Thyroid gland (tissue), 4 donors: ENCODE results near the gene CDHR2. TPM values are rescaled to one million over a fixed set of nuclear protein-coding genes. Genes with fewer than 3 reads are reported as not detected.

Experiments
- DNase-seq, 2 donors: peaks; one replicate each; pipeline ENCODE4 v3.0.0-alpha.2; 2019
- H3K27ac ChIP-seq, 3 donors: fragments of 200-600 bp; sonication (generic); 1 replicate in 2 of 3; 2 replicates in 1 of 3; pipeline ENCODE4 v1.5.1; 2016 to 2019; ENCODE audit warnings: mild to moderate bottlenecking in 1 of 3, moderate library complexity in 1 of 3
- H3K27me3 ChIP-seq: fragments of 200-600 bp; sonication (generic); one replicate; pipeline ENCODE4 v1.5.1; 2019
- H3K36me3 ChIP-seq, 2 donors: fragments of 200-600 bp; sonication (generic); one replicate each; pipeline ENCODE4 v1.5.1; 2016 to 2019
- H3K4me1 ChIP-seq, 2 donors: fragments of 200-600 bp; sonication (generic); one replicate each; pipeline ENCODE4 v1.5.1; 2017 to 2019
- H3K4me3 ChIP-seq, 3 donors: fragments of 200-600 bp; sonication (generic); replicated peaks in 1 of 3; 1 replicate in 2 of 3; 2 replicates in 1 of 3; pipeline ENCODE4 v1.5.1; 2016; ENCODE audit warnings: mild to moderate bottlenecking in 1 of 3
- H3K9me3 ChIP-seq: fragments of 200-600 bp; sonication (generic); one replicate; pipeline ENCODE4 v1.5.1; 2017
- POLR2A ChIP-seq, 2 donors: fragments of 450-650 bp; IDR thresholded peaks; one replicate each; pipeline ENCODE4 v1.6.1; 2017; ENCODE audit warnings: antibody characterized with exemption in 2 of 2, mild to moderate bottlenecking in 2 of 2, moderate library complexity in 1 of 2
- WGBS, 2 donors: methylation state at CpG; one replicate each; pipeline ENCODE4 v1.1.5; 2017; 5-methylcytosine and 5-hydroxymethylcytosine counted together
- intact Hi-C: fragments of 100-400 bp; cut with DNase I; formaldehyde crosslinking; loops from one replicate; pipeline ENCODE4 v1.15.1; 2023
- total RNA-seq, 4 donors: library from RNA; depleted of rRNA; stranded (reverse); fragments of >200 nt; gene quantifications; one replicate each; pipeline ENCODE4 v1.2.3, GENCODE V29; 2016
- TF ChIP-seq, protein P1 (sequence below), 6 experiments: fragments of 200-600 bp in 3 of 6; fragments of 450-650 bp in 3 of 6; sonication (generic) in 3 of 6; IDR thresholded peaks; one replicate each; pipeline ENCODE4 v1.5.1; 2016 to 2019; ENCODE audit warnings: antibody characterized with exemption in 6 of 6, mild to moderate bottlenecking in 2 of 6, inconsistent platforms in 1 of 6, moderate library complexity in 1 of 6

The CDHR2 gene
- total RNA-seq, 4 donors from 2014 or later, result 0.11 TPM; not detected in 3

DNA sequence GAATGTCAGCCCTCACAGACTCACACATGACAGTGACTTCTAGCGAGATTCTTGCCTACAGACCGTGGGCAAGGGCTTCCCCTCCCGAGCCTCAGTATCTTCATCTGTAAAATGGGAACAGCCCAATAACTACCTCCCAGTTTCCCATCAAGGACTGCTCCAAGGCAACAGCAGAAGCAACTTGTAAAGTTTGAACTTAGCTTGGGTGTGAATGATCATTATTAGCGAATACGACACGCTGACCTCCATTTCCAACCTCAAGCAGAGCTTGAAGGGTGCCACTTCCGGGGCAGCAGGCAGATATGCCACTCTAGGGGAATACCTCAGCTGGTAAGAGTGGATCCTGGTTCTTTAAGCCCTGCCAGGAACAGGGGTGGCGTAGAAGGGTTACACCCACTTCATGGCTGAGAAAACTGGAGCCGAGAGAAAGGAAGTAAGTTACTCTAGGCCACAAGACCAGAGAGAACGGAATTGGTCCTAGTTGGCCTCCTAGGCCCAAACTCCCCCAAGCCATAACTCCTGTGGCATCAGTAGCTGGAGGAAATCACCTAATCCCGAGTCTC, 14.0 kb upstream of the CDHR2 start:
- Histone ChIP-seq H3K27ac (peak overlapping the region; percentile 90 to 97 (median 96)), H3K4me3 (peak overlapping the region in 1 of 3 donors; percentile 92), H3K36me3 (peaks cover 8 to 13% of the 10 kb centered on the region in 2 donors), H3K9me3 (no peaks in the 10 kb centered on the region), H3K4me1 (peaks cover 49 to 61% of the 10 kb centered on the region in 2 donors), H3K27me3 (no peaks in the 10 kb centered on the region)
- intact Hi-C loops, result no loop called here
- peak; percentile 66 to 68 for DNase-seq
- peak in 1 of 2 donors; percentile 66 for TF ChIP-seq POLR2A (IDR thresholded peaks at IDR 0.05)
- TF ChIP-seq, protein P1, sequence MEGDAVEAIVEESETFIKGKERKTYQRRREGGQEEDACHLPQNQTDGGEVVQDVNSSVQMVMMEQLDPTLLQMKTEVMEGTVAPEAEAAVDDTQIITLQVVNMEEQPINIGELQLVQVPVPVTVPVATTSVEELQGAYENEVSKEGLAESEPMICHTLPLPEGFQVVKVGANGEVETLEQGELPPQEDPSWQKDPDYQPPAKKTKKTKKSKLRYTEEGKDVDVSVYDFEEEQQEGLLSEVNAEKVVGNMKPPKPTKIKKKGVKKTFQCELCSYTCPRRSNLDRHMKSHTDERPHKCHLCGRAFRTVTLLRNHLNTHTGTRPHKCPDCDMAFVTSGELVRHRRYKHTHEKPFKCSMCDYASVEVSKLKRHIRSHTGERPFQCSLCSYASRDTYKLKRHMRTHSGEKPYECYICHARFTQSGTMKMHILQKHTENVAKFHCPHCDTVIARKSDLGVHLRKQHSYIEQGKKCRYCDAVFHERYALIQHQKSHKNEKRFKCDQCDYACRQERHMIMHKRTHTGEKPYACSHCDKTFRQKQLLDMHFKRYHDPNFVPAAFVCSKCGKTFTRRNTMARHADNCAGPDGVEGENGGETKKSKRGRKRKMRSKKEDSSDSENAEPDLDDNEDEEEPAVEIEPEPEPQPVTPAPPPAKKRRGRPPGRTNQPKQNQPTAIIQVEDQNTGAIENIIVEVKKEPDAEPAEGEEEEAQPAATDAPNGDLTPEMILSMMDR (IDR thresholded peaks at IDR 0.05), result peak in 1 of 6 experiments; percentile 8
- WGBS, 2 donors, result 34 to 45% methylated on average over 11 of the region's 11 CpGs

DNA sequence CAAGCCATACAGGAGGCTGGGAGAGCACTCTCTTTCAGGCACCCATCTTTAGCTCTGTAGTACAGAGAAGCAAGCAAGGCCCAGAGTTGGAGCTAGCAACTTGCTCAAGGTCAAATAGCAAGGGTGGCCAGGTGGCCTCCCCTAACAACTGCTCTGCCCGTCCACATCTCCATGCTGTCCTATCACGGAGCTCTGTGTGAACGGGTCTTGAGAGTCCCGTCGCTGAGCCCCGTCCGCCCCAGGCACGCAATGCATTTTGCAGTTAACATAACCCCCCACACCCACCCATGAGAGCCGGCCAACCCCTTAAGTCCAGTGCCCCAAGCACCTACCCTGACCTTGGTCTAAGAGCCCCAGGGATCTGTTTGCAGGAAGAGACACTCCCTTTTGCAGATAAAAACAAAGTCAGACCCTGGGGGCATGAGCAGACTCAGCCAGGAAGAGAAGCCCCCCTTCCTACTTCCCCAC, 13.4 kb upstream of the CDHR2 start:
- intact Hi-C loops, result no loop called here
- peak overlapping the region; percentile 90 to 97 (median 96) for H3K27ac ChIP-seq
- H3K9me3 ChIP-seq, result no peaks in the 10 kb centered on the region
- 1 to 8% methylated on average over 9 of the region's 9 CpGs for WGBS, 2 donors
- H3K4me3 ChIP-seq, result peak overlapping the region; percentile 68 to 92 (median 87)
- peak in 1 of 2 donors; percentile 19 for DNase-seq
- H3K4me1 ChIP-seq, result peaks cover 49 to 57% of the 10 kb centered on the region in 2 donors
- TF ChIP-seq, protein P1 (IDR thresholded peaks at IDR 0.05), result no peak
- TF ChIP-seq POLR2A (IDR thresholded peaks at IDR 0.05), result no peak
- no peaks in the 10 kb centered on the region for H3K27me3 ChIP-seq
- H3K36me3 ChIP-seq, result peaks cover 4 to 8% of the 10 kb centered on the region in 2 donors

DNA sequence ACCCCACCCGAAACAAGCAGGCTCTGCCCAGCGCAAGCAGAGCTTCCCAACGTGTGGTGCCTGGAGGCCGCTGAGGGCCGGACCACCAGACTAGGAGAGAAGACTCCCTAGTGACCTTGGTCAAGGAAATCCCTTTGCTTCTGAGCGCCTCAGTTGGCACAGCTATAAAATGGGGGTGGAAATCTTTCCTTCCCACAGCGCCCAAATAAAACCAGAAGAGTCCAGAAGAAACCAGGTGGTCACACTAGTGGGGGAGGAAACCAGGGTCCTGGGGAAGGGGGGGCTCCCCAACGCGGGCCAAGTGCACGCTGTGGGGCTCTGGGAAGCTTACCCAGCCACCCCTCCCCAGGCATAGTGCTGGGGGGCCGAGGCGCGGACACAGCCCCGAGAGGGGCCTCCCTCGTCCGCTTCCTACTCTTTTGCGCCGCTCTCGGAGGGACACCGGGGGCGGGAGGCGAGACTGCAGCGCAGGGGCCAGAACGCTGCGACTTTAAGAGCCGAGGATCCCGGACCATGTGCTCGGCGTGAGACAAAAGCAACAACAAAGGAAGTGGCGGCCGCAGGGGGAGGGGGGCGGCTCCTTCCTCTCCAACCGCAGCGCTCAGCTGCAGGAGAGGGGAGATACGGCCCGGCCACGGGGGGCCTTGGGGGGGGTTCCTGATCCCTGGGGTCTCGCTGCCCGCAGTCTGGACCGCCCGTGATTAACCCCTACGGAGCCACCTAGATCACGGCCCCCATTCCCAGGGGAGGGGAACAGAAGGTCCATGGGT, 12.8 kb upstream of the CDHR2 start:
- TF ChIP-seq, protein P1 (IDR thresholded peaks at IDR 0.05), result no peak
- peak in 1 of 2 donors; percentile 24 for TF ChIP-seq POLR2A (IDR thresholded peaks at IDR 0.05)
- Histone ChIP-seq H3K27me3 (no peaks in the 10 kb centered on the region), H3K9me3 (no peaks in the 10 kb centered on the region), H3K27ac (peak overlapping the region; percentile 90 to 97 (median 96)), H3K36me3 (peaks cover 0 to 2% of the 10 kb centered on the region in 2 donors), H3K4me1 (peaks cover 48 to 55% of the 10 kb centered on the region in 2 donors), H3K4me3 (peak overlapping the region; percentile 68 to 92 (median 87))
- 0 to 1% methylated on average over 13 of the region's 43 CpGs for WGBS, 2 donors
- DNase-seq, result peak; percentile 84 to 86
- intact Hi-C loops, result no loop called here

DNA sequence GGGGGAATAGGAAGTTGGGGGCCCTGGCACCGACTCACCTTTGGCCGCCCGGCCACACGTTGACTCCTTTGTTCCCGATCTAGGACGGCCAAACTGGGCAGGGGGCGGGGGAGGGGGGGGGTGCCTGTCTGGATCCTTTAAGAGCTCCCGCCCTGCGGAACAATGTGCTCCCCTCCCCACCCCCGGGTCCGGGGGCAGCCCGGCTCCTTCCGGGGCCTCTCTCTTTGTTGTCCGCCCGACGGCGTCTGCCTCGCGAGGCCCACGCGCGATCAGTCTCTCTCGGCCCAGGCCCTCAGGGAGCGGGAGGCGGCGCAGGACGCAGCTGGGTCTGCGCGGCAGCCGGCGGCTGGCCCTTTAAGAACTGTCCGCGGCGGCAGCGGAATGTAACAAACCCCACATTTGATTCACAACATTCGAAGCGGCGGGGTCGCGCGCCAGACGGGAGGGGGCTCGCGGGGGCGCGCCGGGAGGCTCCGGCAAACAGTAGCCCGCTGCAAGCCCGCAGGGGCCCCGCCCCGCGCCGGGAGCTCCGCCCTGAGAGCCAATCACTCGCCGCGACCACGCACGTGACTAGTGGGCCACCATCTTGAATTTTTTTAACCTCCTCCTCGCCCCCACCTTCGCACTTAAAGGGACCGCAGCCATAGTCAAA, 12.1 kb upstream of the CDHR2 start, which contains the start of gene RNF44:
RNF44 (minus strand) TSS at position 501 of the 652 bp plus-strand sequence. CDS start 4,930 bp downstream, outside the sequence.
- H3K4me1 ChIP-seq, result peaks cover 40 to 55% of the 10 kb centered on the region in 2 donors
- WGBS, 2 donors, result 0 to 1% methylated on average over 28 to 46 of the region's 63 CpGs
- peak within 1 kb of the TSS; percentile 90 to 97 (median 96) for H3K27ac ChIP-seq
- TF ChIP-seq POLR2A (IDR thresholded peaks at IDR 0.05), result peak; percentile 32 to 70
- TF ChIP-seq, protein P1 (IDR thresholded peaks at IDR 0.05), result no peak
- H3K9me3 ChIP-seq, result no peaks in the 10 kb centered on the region
- no peaks in the 10 kb centered on the region for H3K27me3 ChIP-seq
- no peaks in the 10 kb centered on the region for H3K36me3 ChIP-seq
- intact Hi-C loops, result no loop called here
- peak; percentile 97 to 98 for DNase-seq
- H3K4me3 ChIP-seq, result peak within 1 kb of the TSS; percentile 68 to 92 (median 87)
